Skin of body (tissue), 2 donors: ENCODE measurements around the gene GDE1. TPM values are rescaled to one million over a fixed set of nuclear protein-coding genes. Genes with fewer than 3 reads are reported as not detected.

Source experiments
- DNase-seq: peaks from one replicate; lab custom pipeline; 2025; lab: John Stamatoyannopoulos, UW
- total RNA-seq: library from RNA; depleted of rRNA; stranded (reverse); fragments of >200 nt; gene quantifications from one replicate; pipeline ENCODE4 v1.2.3, GENCODE V29; 2014

GDE1 gene
- total RNA-seq, 1 donor from 2014 or later = 32.6 TPM

DNA sequence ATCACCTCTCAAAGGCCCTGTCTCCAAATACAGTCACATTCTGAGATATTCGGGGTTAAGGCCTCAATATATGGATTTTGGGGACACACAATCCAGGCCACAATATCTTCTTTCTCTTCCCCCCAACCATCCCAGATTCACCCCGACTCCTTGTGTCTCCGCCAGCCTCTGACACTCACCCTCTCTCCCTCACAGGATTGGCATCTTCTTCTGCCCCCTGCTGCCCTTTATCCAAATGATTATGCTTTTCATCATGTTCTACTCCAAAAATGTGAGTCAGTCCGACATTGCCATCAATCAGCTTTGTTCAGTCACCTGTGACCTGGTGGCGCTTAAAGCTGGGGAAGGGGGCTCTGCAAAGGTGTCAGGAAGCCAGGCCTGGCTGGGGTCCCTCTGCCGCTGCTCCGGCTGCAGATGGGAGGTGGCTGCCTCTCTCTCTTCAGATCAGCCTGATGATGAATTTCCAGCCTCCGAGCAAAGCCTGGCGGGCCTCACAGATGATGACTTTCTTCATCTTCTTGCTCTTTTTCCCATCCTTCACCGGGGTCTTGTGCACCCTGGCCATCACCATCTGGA, 35.1 kb downstream of the GDE1 start:
- no peak for DNase-seq

DNA sequence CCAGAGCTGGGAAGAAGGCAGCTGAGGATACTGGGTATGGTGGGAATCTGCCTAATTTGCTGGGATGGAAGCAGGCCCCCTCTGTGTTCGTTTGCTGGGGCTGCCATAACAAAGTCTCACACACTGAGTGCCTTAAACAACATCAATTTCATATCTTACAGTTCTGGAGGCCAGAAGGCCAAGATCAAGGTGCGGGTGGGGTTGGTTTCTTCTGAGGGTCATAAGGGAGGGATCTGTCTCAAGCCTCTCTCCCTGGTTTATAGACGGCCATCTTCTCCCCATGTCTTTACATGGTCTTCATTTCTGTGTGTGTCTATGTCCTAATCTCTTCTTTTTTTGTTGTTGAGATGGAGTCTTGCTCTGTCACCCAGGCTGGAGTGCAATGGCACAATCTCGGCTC, 35.8 kb downstream of the GDE1 start:
- DNase-seq = no peak

DNA sequence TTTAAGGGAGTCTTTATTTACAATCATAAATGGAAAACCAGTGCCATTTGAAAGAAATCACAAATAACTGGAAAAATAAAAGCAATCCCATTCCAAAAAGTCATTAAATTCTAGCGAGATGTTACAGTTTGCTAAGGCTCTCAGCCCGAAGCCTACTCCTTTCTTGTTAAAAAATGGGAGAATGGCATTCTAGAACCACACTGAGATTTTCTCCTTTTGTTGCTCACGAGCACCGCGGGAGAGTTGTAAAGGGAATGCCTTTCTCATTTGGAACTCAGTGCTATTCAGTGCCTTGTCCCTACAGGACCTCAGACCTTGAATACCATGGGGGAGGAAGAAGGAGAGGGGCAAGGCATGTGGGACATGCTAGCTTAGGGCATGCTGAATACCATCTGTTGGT, 36.3 kb downstream of the GDE1 start:
- no peak for DNase-seq

DNA sequence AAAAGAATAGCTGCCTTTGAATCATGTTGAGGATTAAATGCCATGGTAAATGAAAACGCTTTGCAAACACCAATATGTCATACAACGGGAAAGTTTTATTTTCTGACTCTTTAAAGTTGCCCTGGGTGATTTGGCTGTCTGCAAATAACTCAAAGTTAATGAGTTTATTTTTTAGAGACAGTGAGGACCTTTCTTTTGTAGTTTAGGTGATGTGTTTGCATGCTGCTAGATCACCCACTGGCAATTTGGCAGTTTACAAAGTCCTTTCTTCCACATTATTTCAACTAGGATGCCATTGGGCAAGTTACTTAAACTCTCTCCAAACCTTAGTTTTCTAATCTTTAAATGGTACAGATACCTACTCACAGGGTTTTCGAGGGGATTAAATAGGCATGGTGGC, 37.8 kb downstream of the GDE1 start:
- DNase-seq = no peak

- DNase-seq = no peak
These were observed 39.6 kb downstream of the GDE1 start for GRCh38 chr16:19482291-19482690.

GRCh38 chr16:19481769-19482168, 40.1 kb downstream of the GDE1 start:
- no peak for DNase-seq

GRCh38 chr16:19481296-19481695, 40.6 kb downstream of the GDE1 start:
- DNase-seq = no peak

DNA sequence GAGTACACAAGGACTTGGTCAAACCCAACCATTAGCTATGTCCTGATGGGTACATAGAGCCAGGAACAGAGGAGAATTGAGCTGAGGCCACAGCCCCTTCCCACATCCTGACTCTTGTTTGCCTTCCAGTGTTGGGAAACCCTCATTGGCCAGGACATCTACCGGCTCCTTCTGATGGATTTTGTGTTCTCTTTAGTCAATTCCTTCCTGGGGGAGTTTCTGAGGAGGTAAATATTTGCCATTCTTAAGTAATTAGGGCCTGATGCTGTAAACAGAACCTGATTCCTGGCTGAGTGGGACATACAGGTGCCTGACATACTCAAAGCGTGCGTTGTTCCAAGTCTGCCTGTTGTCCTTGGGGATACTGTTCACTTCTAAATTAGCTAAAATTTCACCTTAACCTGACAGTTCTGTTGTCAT, 42.6 kb downstream of the GDE1 start:
- no peak for DNase-seq

GRCh38 chr16:19478505-19478904, 43.4 kb downstream of the GDE1 start:
- DNase-seq = no peak

DNA sequence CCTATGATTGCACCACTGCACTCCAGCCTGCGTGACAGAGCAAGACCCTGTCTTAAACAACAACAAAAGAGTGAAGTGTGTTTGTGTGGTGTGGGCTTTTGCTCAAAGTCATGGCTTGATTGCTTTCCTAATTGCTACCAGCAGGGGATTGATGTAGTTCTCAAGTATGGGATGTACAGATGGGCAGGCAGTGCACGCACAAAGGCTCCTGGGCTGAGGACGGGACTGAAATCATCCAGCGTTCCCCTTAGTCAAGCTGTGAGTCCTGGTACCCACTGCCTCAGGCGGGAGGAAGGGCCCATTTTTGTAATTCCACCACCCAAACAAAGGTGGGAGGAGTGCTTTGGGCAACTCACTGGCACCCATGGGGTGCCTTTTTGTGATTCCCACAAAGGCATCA, 47.3 kb downstream of the GDE1 start:
- DNase-seq = no peak

- DNase-seq = no peak
These were observed 49.4 kb downstream of the GDE1 start for GRCh38 chr16:19472482-19472881.

DNA sequence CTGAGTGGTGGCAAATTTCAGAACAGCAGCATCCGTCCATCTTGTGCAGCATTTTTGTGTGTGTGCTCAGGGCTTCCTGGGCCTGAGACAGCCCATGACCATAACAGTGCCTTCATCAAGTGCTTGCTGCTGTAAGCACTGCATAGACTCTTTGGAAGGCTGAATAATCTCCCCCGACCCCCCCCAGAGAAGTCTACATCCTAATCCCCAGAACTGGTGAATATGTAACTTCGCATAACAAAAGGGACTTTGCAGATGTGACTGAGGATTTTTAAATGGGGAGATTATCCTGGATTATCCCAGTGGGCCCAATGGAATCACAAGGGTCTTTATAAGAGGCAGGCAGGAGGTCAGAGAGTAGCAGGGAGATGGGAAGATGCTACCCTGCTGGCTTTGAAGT, 53.6 kb downstream of the GDE1 start:
- DNase-seq = no peak

DNA sequence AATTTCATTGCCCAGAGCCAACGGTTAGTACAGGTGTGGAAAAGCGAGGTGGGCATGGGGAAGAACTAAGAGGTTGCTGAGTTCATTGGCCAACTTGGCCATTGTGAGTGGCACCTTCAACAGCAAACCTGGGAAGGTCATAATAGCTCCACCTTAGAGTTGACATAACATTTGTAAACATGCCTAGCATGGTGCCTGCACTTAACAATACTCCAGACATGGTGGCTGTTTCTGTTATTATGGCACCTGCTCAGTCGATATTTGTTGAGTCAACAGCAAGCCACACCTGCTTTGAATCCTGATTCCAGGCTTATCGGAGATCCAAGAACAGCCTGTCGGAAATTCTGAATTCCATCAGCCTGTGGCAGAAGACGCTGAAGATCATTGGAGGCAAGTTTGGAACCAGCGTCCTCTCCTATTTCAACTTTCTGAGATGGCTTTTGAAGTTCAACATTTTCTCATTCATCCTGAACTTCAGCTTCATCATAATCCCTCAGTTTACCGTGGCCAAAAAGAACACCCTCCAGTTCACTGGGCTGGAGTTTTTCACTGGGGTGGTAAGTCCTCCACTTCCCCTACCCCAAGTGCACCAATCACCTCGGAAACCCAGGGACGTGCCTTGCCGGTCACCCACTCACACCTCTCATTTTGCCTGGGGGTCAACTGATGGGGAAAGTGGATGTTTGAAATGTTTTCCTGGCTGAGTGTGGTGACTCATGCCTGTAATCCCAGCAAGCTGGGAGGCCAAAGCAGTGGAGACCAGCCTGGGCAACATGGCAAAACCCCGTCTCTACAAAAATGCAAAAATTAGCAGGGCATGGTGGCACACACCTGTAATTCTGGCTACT, 58.2 kb downstream of the GDE1 start:
- no peak for DNase-seq

DNA sequence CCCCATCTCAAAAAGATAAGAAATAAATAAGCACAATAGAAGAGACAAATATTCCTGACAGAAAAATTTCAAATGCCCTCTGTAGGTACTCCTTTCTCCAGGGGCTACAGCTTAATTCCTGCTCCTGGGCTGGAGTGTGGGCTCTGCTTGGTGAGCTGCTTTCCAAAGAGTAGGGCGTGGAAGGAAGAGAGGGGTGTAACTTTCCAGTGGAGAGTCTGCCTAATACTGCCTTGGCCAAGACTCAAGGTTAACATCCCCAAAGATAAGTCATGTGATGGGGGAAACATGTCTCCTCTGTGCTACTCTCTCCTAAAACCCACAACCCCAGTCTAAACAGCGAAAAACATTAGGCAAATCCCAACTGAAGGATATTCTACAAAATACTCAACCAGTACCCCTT, 61.5 kb downstream of the GDE1 start:
- no peak for DNase-seq

DNA sequence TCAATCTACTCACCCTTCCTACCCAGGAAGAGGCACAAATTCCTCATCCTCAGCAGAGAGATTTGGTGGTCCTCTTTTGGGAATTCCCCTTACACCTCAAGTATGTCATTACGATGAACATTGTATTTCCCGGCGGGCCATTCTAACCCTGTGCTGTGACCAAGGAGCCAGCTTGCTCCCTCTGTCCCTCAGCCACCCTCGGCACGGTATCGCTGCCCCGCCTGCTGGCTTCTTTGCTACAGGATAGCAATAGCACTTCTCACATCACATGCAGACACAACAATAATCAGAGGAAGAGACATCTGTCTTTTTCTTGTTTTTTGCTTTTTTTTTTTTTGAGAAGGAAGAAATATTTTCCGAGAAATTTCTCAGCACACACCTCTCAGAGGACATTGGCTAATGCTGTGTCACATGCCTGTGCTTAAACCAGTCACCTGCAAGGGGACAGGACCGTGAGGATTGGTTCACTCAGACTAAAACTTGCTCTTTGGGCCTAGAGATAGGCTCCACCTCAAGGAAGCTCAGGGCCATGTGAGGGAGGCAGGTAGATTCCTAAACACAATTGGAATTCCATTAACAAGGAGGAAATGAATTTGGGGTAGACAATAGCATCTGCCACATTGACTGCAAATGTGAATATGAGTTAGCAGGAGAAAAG, 63.0 kb downstream of the GDE1 start:
- no peak for DNase-seq

Other genes with a start within 250 kb of the GDE1 start
- gene CLEC19A, start 236.4 kb downstream of the GDE1 start, total RNA-seq = not detected
- 1.2 TPM for gene TMC5, start 104.2 kb downstream of the GDE1 start, total RNA-seq
- 31.8 TPM for gene CCP110, start 1.8 kb upstream of the GDE1 start, total RNA-seq
- gene VPS35L, start 33.6 kb upstream of the GDE1 start, total RNA-seq = 34.4 TPM
- 10.9 TPM for gene KNOP1, start 196.1 kb upstream of the GDE1 start, total RNA-seq
- 11.4 TPM for gene IQCK, start 196.2 kb upstream of the GDE1 start, total RNA-seq